ENCODE data around the gene CD86.

CD86 gene

DNA sequence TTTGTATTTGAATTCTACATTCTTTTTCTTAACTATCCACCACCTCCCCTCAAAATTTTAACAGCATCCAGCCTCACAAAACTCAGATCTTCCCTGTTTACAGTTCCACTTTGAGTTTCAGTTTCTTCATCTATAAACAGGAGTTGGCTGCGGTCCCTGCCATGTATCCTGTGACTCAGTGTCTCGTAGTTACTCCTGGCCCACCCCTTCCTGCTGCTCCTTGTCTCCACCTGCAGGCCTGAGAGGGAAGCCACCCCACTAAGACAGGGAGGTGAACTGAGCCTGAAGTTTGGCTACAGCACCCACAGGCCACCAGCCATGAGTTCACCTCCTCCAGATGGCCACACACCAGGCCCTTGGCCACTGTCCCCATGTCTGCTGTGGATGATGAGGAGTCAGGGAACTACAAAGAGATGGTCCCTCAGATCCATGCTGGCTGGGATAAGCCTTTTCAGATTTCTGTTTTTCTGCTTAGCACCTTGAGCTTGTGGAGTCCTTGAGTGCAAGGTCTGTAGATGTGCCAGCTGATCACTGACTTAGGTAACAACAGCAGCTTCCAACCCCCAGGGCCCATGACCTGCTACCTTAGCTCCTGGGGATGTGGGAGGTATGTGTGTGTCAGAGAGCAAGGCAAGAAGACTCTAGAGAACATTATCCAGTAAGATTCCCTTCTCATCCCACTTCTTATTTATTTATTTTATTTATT lies 37.5 kb downstream of the CD86 start:
- DNase-seq (ENCODE audit: low read depth in 2 of 2) = no peak

DNA sequence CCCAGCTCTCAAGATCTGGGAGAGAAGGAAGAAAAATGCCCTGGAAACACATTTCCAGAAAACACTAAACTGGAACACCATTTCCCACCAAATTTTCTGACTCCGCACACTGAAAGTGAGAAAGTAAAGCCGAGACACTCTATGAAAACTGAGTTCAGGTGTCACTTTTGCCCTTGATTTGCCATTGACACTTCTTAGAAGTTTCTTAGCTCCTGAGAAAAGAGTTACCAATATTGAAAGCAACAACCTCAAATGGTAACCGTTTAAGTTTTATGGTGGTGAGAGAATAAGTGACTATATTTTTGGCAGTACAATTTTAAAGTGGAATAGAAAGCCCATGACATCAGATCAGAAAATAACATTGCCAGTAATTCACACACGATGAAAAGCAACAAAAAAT lies 39.0 kb downstream of the CD86 start:
- no peak for DNase-seq (ENCODE audit: low read depth in 2 of 2)

DNA sequence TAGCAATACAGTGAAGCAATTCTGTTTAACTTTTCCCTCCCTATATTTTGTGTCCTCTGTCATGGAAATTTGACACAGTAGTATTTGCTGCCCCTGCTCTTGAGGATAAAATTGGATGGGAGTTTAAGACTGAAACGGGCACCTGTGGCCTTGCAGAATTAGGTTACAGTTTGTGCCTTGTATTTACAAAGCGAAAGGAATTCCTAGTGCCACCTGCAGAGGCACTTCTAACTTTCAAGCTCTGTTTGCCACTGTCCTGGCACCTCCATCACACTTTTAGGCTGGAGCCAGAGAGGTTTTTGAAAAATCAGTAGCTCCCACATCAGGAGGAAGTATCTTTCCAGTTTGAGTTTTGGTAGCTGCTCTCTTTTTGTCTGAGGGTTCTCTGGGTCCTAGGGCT lies 39.5 kb downstream of the CD86 start:
- no peak for DNase-seq (ENCODE audit: low read depth in 2 of 2)

DNA sequence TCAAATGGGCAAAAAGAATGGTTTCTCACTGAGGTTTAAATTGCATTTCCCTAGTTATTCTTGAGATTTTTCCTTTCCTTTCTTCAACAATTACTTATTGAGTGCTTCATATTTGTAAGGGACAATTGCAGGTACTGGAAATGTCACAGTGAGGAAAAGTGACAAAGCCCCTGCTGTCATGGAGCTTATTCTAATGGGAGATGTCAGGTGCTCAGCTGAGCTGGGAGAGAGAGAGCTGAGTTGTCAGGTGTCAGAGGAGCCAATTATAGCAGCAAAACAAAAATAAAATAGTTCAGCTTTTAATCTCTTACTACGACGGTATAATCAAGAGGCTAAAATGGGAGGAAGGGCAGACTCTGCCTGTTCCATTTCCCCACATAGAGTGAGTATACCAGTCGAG lies 42.0 kb downstream of the CD86 start:
- DNase-seq (ENCODE audit: low read depth in 2 of 2) = no peak

DNA sequence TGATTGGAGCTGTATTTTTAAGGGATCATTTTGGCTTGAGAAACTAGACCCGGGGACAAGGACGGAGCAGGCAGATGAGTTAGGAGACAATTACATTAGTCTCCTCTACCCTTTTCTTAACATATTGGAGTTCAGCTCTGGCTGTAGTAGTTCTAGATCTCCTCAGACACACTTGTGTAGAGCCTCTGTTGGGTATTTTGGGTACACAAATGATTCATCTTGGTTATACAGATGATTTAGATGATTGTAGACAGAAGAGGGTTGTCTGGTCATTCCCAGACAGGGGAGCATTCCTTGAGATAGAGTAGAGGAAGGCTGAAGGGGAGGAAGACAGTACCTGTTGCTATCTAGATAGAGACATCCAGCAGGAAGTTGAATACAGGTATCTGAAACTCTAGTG lies 43.4 kb downstream of the CD86 start:
- DNase-seq (ENCODE audit: low read depth in 2 of 2) = no peak

DNA sequence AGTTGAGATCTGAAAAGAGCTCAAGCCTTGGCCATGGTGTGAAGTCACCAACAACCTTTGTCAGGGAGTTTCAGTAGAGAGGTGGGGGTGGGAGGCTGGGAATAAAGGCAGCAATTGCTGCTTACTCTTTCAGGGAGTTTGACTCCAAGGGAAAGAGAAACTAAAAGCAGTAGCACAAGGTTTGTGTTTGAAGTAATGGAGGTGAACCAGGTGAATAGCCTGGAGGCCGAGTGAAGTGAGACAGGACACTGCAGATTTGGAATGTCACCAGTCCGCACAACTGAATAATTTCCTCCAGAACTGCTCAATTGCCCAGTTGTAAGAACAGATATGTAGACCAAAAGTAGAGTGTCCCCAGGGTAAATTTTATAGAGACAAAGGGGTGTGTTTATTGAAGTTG lies 44.1 kb downstream of the CD86 start:
- DNase-seq (ENCODE audit: low read depth in 2 of 2) = no peak

DNA sequence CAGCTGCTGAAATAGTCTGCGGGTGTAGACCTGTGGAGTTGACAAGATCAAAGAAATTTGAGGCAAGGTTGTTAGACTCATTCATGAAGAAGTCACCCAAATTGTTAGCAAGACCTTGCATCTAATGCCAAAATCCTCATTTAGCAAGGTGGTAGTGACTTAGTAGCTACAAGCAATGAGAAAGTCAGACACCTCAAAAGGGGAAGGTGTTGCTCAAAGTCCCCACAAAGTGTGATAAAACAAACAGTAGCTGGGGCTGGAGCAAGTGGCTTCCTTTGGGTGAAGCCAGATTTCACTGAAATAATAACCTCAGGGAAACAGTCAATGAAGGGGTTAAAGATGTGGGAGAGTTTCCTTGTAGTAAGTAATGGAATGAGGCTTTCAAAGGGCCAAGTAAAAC lies 44.9 kb downstream of the CD86 start:
- DNase-seq (ENCODE audit: low read depth in 2 of 2) = no peak

DNA sequence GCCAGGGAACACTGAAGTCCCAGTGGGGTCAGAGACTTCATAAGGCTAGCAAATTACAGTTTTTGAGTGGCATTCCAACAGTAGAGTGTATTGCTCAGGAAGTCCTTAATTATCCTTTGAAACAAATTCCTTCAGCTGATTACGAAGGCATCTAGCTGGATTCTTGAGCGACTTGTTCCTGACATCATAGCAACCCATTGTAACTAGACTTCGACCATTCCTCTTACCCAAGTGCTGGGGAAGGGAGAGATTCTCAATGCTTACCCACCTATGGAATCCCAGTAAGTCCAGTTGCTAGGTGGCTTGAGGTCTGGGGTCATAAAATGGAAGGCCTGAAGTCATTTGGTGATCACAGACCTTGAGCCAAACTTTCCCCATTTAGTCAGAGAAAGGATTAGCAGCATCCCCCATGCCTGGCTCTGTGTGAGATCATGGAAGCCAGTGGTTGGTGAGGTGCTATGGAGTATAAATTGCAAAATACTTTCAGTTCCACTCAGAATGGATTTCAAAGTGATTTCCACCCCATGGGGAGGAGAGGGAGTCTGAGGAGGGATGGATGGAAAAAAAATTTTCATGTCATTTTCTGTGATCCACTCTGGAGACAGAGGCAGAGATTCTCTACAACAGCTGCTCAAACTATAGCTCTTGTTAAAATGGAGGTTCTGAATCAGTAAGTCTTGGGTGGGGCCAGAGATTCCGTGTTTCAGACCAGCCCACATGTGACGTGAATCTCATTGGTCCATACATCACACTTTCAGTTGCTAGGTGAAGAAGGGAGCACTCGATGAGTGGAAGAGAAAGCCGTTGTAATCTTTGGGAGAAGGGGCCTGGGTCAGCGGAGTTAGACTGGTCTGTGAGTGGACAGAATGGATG lies 45.7 kb downstream of the CD86 start:
- no peak for DNase-seq (ENCODE audit: low read depth in 2 of 2)

DNA sequence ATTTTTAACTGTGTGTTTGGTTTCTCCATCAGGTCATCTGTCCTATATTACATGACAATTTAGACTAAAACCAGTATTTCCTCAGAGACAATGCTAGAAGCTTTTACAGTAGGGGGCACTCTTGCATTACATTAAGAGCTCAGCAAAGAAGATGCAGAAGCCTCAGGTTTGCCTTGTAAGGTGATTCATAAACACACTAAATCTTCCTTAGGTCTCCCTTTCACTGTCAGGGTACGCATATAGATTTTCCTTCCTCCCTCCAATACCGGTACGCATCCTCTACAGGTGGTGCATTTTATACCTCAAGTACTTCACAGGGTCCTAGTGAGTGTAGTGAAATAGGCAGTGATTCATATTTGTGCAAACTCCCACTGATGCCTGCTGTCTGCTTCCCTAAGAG lies 46.5 kb downstream of the CD86 start:
- no peak for DNase-seq (ENCODE audit: low read depth in 2 of 2)

DNA sequence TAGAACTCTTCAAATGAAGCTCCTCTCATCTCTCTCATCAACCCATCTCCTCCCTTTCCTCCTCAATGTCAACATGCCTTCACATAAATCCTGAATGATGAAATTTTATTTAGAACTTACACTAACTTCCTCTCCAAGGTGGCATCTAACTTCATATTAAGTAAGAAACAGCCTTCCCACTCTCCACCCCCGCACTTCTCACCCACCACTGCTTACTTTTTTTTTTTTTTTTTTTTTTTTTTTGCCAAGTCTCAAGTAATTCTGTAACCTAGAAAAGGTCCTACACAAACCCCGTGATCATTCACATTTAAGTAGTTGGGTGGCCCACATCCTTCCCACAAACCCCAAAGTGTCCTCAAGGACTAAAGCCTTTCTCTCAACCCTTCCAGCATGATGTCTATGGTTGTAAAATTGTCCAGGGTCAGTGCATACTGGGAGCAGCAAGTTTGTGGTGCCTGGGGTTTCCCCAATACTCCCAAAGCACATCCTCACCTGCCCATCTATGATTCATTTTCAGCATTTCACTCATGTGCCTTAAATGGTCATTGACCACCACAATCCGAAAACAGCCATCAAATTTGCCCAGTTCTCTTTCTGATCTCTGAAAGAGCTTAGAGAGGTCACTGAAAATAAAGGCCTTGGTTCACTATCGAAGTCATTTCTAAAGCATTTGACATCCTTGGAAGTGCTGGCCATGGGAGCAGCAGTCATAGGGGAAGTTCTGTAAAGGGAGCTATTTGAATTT lies 47.2 kb downstream of the CD86 start:
- DNase-seq (ENCODE audit: low read depth in 2 of 2) = no peak

DNA sequence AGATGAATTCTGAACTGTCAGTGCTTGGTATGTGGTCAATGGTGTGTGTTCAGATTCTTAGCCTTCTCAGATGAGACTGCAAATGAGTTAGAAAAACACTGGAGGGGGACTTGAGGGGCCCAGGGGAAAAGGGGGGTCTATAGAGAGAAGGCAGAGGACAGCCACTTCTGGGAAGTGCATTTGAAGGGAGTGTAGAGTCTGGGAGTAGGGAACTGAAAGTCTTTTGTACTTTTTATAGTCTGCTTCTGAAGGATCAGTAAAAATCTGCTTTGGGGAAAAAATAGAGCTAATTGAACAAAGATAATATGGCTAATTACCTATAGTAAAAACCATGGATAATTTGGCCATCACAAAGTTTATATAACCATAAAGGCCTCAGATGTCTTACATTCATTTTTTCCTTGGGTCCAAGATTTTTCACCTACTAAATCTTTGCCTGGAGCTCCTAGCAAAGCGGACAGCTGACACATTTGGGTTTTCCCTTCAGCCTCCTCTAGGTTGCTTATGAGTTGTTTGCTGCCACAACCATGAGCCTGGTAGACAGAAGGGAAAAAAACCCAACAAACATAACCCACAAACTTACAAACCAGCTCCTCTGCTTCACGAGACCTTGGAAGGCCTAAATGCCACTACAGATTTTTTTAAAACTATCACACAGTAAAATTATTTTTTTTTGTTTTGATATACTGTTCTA lies 48.8 kb downstream of the CD86 start:
- DNase-seq (ENCODE audit: low read depth in 2 of 2) = no peak

DNA sequence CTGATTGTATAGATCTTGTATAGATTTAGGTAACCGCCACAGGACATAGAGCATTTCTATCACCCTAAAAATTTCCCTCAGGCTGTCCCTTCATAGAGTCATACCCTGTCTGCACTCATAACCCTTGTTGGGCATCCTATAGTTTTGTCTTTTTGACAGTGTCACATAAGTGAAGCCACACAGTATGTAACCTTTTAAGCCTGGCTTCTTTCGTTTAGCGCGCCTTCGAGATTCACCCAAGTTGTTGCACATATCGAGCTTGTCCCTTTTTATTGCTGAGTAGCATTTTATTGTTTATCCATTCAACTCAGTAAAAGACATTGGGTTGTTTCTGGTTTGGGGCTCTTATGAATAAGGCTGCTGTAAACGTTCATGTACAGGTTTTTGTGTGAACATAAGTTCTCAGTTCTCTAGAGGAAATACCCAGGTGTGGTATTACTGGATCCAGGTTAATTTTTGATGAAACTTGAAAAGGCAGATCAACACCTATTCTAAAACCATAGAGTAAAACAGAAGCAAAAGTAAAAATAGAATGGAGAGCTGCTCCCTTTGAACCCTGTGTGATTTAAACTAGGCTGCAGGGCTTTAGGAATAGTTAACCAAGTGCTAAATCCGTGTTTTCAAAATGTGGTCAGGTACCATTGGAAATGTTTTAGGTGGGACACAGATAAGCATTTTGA lies 49.5 kb downstream of the CD86 start:
- DNase-seq (ENCODE audit: low read depth in 2 of 2) = no peak

DNA sequence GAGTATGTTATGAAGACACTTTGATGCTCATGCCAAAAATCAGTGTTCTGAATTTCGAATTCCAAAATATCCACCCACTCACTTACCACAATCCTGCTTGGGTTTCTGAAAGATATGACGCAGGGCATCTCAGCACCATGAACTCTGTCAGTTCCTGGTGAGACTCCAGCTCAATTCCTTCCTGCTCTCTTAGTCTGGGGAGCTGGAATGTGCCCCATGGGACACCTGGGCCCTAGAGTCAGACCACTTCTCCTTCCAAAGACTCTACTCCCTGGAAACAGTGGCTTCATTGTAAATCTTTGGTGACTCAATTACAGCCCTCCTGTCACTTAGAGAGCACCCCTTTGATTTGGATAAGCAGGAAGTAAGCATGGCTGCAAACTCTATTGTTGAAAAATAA lies 50.5 kb downstream of the CD86 start:
- DNase-seq (ENCODE audit: low read depth in 2 of 2) = no peak

DNA sequence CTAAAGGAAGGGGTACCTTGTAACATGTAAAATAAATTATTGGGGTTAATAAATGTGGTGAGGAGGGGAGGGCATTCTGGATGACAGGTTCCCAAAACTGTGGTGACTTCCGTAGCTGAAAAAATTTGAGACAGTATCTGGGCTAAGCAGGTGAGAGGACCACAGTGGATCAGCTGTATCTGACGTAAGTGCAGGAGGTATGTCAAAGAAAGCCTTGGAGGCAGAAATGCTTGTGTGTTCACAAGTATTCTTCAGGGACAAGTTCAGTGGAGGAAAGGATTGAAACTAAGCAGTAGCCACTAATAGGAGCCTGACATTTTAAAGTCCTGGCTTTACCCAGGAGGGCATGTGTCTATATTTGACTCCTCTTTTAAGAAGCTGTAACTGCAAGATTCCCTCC lies 52.0 kb downstream of the CD86 start:
- DNase-seq (ENCODE audit: low read depth in 2 of 2) = no peak

DNA sequence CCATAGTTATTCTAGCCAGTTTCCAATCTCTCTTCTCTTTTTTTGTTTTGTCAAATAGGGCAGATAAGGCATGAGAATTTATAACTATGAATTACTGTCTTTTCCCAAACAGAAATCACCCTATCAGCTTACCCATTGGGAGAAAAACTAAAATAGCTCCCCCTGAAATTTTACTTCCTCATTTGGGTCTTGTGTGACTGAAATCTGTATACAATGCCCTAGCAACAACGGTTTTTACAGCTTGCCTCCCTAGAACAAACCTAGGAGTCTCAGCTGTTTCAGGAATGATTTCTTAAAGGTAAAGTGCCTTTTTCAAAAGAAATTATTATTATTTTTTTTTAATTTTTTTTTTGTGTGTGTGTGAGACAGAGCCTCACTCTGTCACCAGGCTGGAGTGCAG lies 56.8 kb downstream of the CD86 start:
- DNase-seq (ENCODE audit: low read depth in 2 of 2) = no peak

DNA sequence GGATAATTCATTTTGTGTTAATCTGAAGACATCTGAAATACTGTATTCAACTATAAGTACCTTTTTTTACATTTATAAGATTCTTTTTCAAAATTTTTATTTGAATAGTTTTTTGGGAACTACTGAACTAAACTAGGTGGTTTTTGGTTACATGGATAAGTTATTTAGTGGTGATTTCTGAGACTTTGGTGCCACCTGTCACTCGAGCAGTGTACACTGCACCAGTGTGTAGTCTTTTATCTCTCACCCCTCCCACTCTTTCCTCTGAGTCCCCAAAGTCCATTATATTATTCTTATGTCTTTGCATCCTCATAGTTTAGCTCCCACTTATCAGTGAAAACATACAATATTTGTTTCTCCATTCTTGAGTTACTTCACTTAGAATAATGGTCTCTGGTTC lies 57.6 kb downstream of the CD86 start:
- DNase-seq (ENCODE audit: low read depth in 2 of 2) = no peak

DNA sequence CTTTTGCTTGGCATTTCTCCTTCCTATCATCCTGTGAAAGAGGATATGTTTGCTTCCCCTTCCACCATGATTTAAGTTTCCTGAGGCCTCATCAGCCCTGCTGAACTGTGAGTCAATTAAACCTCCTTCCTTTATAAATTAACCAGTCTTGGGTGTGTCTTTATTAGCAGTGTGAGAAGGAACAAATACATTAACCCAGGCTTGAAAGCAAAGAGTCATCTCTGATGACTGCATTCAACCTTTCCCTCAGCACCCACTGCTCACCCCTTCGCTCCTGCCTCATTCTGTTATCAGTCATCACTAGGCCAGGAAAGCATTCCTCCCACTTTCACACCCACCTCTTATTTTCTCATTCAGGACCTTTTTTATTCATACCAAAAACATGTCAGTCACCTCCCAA lies 68.7 kb downstream of the CD86 start:
- no peak for DNase-seq (ENCODE audit: low read depth in 2 of 2)

DNA sequence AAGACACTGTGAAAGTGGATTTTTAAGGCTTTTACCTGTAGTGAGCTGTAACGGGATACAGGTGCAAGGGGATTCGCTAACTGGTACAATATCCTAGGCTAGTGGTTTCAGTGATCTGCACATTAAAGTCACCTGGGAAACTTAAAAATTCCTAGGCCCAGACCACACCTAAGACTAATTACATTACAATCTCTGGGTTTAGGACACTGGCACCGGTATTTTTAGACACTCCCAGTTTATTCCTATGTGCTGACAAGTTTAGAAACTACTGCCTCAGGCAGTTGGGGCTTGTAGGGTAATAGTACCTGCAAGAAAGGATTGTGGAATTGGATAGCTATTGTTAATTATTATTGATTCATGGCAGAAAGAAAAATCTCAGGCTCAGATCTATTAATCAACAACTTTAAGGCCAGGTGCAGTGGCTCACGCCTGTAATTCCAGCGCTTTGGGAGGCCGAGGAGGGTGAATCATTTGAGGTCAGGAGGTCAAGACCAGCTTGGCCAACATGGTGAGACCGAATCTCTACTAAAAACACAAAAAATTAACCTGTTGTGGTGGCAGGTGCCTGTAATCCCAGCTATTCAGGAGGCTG lies 77.9 kb downstream of the CD86 start:
- DNase-seq (ENCODE audit: low read depth in 2 of 2) = no peak

DNA sequence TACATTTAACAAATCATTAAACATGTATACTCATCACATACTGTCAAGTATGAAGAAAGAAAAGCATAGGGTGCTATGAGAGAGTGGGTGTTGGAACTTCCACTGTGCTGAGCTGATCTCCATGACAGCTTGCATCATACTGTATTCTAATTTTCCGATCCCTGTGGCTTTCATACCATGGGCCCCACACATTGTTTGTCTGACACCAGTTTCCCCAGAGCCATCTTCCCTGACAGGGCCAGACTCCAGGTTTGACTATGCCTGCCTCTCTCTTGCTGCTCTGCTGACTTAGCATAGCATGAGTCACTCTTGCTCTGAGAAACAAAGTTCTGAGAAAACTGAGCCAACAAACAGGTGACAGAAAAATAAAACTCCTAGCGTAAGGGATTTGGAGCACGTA lies 91.3 kb downstream of the CD86 start:
- DNase-seq (ENCODE audit: low read depth in 2 of 2) = peak in 1 of 2 donors; percentile 3

DNA sequence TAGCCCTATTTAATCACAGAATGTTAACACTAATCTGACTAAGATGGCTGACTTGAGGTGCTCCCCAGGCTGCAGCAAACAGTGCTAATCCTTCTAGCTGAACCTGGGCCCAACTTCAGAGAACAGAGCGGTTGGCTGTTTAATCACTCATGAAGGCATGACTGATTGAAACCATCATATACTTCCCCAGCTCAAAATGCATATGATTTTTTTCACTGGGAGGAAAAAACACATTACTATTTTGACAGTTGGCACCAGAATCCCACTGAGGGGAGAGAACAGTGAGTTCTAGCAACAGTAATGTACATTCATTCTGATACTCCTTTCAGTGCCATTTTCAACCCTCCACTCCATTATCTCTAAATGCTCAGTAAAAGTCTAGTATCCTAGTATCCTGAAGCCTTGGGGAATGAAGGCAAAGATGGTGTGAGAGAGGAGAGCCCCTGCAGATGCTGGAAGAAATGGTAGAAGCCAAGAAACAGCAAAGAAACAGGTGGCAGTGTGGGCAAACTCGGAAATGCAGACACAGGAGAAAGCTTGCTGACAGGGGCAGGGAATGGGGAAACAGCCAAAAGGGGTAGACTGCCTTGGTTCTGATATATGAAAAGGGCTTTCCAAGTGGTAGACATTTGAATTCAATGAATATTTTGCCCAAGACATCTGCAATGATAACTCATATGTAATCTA lies 93.9 kb downstream of the CD86 start:
- no peak for DNase-seq (ENCODE audit: low read depth in 2 of 2)

DNA sequence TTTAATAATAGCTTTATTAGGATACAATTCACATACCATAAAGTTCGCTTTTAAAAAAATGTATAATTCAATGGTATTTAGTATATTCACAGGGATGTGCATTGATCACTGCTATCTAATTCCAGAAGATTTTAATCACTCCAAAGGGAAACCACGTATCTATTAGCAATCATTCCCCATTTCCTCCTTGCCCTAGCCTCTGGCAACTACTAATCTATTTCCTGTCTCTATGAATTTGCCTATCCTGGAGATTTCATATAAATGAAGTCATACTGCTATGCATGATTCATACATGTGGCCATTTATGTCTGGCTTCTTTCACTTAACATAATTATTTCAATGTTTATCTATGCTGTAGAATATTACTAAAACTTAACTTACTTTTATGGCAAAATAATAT lies 96.3 kb downstream of the CD86 start:
- no peak for DNase-seq (ENCODE audit: low read depth in 2 of 2)
